Erythroblast (primary cell): Measurements from ENCODE around the gene CDHR2.

Experiments used
- GATA1 ChIP-seq: IDR thresholded peaks from 2 replicates; pipeline ENCODE4 v1.6.1; 2011; ENCODE audit warnings: low read depth, mild to moderate bottlenecking, control low read depth, low read length, moderate library complexity
- POLR2A ChIP-seq: IDR thresholded peaks from 2 replicates; pipeline ENCODE4 v1.6.1; 2011; ENCODE audit warnings: mild to moderate bottlenecking, low read length

- TF ChIP-seq POLR2A = peak; percentile 45
- TF ChIP-seq GATA1 = no peak
Measured at GRCh38 chr5:176536902-176537553, 12.1 kb upstream of the CDHR2 start, which contains the start of gene RNF44.
